Keratinocyte (primary cell): ENCODE results near the gene CDRT4.

Experiments used
- EZH2 ChIP-seq: IDR thresholded peaks from one replicate; pipeline ENCODE4 v1.6.1; 2012; ENCODE audit warnings: inconsistent platforms, mild to moderate bottlenecking, low read length, moderate library complexity
- TF ChIP-seq, protein P1 (sequence below), 3 experiments: IDR thresholded peaks in 1 of 3; conservative IDR thresholded peaks in 1 of 3; optimal IDR thresholded peaks in 1 of 3; 2 replicates in 2 of 3; 3 replicates in 1 of 3; pipeline versions ENCODE3 to v1.5.1; 2011; ENCODE audit warnings: low read length in 3 of 3, mild to moderate bottlenecking in 3 of 3, moderate library complexity in 2 of 3, control low read depth in 1 of 3, inconsistent platforms in 1 of 3; ENCODE audit not compliant: insufficient read depth in 2 of 3; ENCODE audit errors: extremely low read depth in 1 of 3

GRCh38 chr17:15511142-15511541, 43.7 kb upstream of the CDRT4 start:
- TF ChIP-seq, protein P1, sequence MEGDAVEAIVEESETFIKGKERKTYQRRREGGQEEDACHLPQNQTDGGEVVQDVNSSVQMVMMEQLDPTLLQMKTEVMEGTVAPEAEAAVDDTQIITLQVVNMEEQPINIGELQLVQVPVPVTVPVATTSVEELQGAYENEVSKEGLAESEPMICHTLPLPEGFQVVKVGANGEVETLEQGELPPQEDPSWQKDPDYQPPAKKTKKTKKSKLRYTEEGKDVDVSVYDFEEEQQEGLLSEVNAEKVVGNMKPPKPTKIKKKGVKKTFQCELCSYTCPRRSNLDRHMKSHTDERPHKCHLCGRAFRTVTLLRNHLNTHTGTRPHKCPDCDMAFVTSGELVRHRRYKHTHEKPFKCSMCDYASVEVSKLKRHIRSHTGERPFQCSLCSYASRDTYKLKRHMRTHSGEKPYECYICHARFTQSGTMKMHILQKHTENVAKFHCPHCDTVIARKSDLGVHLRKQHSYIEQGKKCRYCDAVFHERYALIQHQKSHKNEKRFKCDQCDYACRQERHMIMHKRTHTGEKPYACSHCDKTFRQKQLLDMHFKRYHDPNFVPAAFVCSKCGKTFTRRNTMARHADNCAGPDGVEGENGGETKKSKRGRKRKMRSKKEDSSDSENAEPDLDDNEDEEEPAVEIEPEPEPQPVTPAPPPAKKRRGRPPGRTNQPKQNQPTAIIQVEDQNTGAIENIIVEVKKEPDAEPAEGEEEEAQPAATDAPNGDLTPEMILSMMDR (optimal IDR thresholded peaks at IDR 0.05 in 1 of 3, IDR thresholded peaks at IDR 0.05 in 1 of 3, conservative IDR thresholded peaks at IDR 0.05 in 1 of 3; ENCODE audit: extremely low read depth in 1 of 3, insufficient read depth in 2 of 3, low read length in 3 of 3): no peak
- TF ChIP-seq EZH2: no peak
